NCI-H2227 treated with DMSO at 0.1 percent for 48 hours (cell line): ENCODE measurements around the gene SCN3B.

Experiments used
- DNase-seq: peaks from one replicate; lab custom pipeline; 2025; lab: John Stamatoyannopoulos, UW

SCN3B gene

DNA sequence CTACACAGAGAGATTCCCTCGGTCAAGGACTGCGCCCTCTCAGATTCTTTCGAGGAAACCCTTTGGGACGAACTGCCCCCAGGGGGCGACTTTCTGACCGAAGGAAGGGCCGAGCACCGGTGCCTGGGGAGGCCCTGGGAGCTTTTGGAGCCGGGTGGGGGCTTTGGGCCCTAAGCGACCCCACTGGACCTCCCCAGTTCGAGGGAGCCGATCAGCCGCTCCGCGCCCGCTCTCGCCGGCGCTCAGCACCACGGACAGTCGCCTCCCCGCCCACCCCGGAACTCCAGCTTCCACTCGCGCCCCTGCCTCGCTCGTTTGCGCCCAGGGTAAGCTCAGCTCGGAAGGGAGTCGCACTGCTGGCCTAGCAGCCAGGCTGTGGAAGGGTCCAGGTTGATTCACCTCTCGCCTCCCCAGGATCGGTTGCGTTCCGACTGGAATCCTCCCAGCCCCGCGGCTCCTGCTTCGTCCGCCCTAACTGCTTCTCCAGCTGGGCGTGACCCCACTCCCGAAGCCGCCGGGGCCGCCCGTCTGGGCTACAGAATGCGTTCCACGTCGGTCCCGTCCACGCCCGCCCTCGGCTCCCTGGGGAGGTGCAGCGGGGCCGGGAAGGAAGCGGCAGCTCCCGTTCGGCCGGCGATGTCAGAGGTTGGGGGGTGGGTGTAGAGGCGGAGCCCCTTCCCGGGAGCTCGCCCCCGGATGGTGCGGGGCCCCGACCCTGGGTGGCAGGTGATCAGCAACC is 428 bp downstream of the SCN3B start:
- DNase-seq: no peak

DNA sequence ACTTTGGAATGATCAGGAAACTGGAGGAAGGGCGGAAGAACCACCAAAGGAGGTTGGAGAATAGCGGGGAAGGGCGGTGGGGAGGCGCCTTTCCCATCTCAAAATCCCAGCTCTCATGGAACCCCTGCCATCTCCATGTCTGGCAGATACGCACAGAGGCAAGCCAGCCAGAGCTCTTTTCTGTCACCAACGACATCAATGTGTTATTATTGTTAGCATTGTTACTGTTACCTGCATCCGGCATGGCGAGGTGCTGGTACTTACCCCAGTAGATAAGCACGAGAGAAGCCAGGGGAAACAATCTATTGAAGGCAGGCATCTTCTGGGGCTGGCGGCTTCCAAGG is 969 bp downstream of the SCN3B start:
- no peak for DNase-seq

DNA sequence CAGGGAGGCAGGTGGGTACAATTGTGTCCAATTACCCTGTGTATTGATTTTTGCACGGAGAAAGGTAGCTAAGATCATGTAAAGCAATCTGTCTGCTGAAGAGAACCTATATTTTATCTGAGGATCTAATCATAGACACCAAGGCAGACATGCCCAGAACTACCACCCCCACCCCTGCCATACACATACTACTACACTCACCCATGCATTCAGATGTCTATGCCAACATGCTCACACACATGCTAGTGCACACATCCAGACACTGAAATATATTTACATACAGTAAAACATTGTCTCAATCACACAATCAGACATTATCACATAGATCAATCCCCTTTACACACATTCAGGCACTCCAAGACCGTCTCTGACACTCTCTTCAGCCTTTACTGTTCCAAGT is 1.8 kb downstream of the SCN3B start:
- DNase-seq: no peak

DNA sequence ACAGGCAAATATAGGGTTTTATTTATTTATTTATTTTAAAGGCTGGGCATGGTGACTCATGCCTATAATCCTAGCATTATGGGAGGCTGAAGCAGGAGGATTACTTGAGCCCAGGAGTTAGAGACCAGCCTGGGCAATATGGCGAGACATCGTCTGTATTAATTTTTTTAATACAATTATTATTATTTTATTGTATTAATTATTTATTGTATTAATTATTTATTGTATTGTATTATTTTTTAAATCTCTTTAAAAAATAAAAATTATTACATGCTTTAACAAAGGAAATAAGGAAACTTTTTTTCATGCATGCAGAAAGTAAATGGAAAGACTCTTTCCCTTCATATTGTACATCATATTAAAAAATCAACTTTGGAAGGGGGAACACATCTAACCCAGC is 3.5 kb downstream of the SCN3B start:
- no peak for DNase-seq

GRCh38 chr11:123645286-123645975 is 9.0 kb downstream of the SCN3B start:
- DNase-seq: no peak

- no peak for DNase-seq
Observed at GRCh38 chr11:123642435-123642834, 12.0 kb downstream of the SCN3B start.

- DNase-seq: no peak
Observed at GRCh38 chr11:123641495-123641840, 13.0 kb downstream of the SCN3B start.

DNA sequence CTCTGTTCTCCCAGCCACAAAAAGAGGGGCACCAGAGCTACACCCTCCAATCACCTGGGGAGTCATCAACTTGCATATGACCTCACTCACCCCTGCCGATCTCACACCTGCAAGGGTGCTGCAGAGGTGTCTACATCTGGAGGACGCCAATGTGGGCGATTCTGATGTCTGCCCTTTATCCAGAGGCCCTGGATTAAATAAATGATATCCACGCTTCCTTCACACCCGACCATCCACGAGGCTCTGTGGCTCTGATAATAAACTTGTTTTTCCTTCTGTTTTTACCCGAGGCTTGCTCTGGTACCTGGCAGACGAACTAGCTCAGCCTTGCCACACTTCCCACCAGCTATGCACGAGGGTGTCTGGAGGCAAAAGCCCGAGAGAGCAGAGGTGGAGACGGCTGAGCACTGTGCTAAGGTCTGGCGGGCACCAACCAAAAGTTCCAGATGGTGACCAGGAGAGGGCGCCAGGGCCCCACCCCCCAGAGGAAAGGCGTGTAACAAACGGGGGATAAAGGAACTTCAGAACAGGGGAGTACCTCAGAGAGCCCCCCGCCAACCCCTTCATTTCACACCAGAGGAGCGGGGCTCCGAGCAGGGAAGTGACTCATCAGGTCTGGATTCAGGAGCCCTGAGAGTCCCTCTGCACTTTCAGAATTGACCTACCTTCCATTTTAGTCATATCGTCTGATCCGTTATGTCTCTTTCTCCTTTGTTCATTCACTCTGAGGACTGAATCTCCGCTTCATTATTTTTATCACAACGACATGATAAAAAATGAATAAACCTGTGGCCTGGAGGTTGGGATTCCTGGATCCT is 13.5 kb downstream of the SCN3B start:
- peak; percentile 23 for DNase-seq

- no peak for DNase-seq
Observed at GRCh38 chr11:123640029-123640428, 14.4 kb downstream of the SCN3B start.

DNA sequence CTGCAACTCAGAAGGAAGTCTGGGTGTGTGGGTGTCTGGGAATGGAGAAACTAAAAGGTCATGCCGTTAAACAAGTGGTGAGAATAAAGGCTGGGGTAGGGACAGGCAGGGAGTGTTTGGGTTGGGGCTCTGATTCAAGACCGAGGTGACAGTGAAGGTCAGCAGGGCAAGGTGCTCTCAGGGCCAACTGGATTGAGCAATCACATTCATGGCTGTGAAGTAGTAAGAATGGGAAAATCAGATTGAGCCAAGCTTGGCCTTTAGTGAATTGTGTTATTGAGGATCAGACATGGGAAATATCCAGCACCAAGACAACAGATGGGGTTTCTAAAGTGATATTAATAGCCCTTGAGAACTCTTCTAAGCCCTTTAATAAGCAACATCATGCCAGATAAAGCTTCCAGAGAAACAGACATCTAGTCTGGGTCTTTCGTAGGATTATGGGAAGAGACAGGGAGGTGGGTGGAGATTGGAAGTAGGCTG is 24.3 kb downstream of the SCN3B start:
- DNase-seq: no peak

DNA sequence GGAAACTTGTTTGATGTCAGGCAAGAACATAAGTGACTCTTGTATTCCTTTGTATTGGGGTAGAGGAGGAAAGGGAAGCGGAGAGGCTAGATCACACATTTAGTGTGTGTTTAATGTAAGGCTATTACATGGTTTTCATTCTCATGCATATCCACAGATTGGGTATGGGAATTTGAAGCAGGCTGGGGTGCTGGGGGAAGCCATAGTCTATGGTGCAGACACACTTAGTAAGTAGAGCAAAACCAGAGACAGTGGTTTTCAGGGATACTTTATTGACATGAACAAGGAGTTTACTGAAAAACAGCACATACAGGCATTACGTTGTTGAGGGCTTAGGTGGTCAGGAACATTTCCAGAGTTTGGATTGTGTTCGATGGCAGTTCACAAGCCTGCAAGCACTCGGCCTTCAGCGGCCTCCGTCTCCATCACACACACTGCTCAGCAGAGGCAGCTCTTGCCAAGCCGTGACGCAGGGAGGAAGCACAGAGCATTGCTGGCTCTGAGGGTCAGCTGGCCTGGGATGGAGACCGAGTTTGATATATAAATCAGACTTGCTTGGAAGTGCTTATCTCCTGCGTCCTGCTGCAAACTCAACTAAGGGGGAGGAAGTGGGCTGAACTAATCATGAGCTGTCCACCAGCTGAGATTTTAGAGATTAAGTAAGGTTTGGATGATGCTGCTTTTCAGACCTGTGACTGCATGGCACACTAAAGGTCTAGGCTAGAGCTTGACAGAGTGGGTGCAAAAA is 25.3 kb downstream of the SCN3B start:
- no peak for DNase-seq

- DNase-seq: no peak
Observed at GRCh38 chr11:123624974-123625373, 29.4 kb downstream of the SCN3B start.

- no peak for DNase-seq
Observed at GRCh38 chr11:123622576-123622975, 31.8 kb downstream of the SCN3B start.

- DNase-seq: no peak
Observed at GRCh38 chr11:123616505-123617198, 37.8 kb downstream of the SCN3B start.

DNA sequence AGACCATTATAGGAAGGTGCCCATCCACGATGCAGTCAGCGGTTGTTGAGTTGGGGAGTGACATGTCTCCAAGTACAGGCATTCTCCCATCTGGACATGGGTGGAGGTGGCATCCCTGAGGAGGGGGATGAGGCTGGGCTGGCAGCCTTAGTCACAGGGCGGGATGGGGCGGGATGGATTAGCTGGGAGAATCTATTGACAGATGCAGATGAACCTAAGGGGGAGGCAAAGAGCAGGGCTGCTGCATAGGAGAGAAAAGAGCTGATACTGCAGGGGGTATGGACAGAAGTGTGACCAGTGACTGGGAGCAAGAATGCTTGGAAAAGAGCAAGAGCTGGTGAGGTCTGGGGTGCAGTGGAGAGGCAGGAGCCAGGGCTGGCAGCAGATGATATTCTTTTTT is 42.7 kb downstream of the SCN3B start:
- no peak for DNase-seq

GRCh38 chr11:123608945-123609344 is 45.5 kb downstream of the SCN3B start:
- DNase-seq: no peak

DNA sequence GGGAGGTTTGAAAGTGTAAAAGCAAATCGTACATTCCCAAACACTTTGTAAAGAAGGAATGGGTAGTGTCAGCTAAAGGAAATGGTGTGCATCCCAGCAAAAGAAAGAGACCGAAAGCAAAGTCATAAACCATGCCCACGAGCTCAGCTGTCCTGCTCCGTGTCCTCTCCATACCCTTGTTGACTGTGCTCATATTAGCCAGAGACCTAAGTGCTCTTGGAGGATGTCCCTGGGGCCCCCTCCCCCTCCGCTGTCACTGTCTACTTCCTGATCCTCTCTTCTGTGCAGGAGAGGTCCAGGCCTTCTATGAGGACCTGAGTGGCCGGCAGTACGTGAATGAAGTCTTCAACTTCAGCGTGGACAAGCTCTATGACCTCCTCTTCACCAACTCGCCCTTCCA is 46.1 kb downstream of the SCN3B start:
- DNase-seq: no peak

GRCh38 chr11:123607781-123608180 is 46.6 kb downstream of the SCN3B start:
- DNase-seq: no peak

- DNase-seq: no peak
Observed at GRCh38 chr11:123603666-123604065, 50.8 kb downstream of the SCN3B start.

DNA sequence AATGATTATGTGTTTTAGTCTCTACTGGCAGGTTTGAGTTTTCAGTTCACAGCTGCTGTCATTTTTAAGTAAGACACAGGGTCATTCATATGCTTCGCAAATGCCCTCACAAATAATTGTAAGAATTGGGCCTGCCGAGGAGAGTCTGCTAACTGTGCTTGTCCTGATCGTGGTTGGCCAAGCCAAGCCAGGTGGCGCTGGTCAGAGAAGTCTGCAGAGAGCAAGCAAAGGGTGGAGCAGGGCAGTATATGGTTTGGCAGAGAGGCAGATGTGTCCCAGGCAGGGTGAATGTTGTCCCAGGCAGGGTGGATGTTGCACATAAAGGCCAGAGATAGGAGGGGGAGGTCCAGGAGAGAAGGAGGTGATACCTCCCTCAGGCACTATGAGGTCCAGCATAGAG is 52.7 kb downstream of the SCN3B start:
- DNase-seq: no peak

- DNase-seq: no peak
Observed at GRCh38 chr11:123601136-123601535, 53.3 kb downstream of the SCN3B start.

DNA sequence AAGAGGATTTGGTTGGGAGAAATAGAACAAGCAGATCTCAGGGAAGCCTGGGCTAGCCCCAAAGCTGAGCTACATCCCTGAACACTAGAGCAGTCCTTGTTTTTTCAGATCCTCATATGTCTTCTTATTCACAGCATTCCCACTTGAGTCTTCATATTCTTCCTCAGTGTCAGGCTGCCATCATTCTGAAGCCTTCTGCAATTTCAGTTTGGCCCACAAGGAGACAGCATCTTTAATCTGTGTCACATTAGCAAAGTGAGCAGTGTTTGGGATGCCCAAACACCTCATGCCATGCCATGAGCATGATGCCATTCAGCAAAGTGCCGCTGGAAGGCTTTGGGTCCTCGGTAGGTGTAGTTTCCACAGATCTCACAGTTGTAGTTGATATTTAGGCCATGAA is 56.6 kb downstream of the SCN3B start:
- no peak for DNase-seq
